ENCODE results near the gene SINHCAF. TPM values are rescaled to one million over a fixed set of nuclear protein-coding genes. Genes with fewer than 3 reads are reported as not detected.

Gene SINHCAF
- total RNA-seq, 1 experiment from 2014 or later: 497 TPM

- Histone ChIP-seq H2BK120ac (ENCODE audit: low read depth, low read length, poor library complexity, severe bottlenecking) (no peak overlapping the region), H4K5ac (ENCODE audit: insufficient read length, low read depth, low read length) (no peak overlapping the region), H2AK5ac (ENCODE audit: insufficient read length, low read length) (no peak overlapping the region), H2BK15ac (ENCODE audit: low read depth, low read length) (no peak overlapping the region), H4K91ac (ENCODE audit: insufficient read length, low read depth, low read length) (no peak overlapping the region), H3K27me3 (ENCODE audit: insufficient read depth, low read length) (no peaks in the 10 kb centered on the region), H3K9me3 (ENCODE audit: control insufficient read depth, low read depth, low read length) (no peaks in the 10 kb centered on the region), H3K4me1 (ENCODE audit: insufficient read depth, low read length) (no peaks in the 10 kb centered on the region; the same call in 1 of the 2 replicates), H3K23ac (ENCODE audit: insufficient read length, low read depth, low read length) (no peak overlapping the region), H4K20me1 (ENCODE audit: control insufficient read depth, insufficient read depth, insufficient read length) (no peaks in the 10 kb centered on the region), H3K79me2 (ENCODE audit: insufficient read depth, low read length) (no peaks in the 10 kb centered on the region), H3K56ac (ENCODE audit: insufficient read length, low read depth, low read length) (no peak overlapping the region), H2AFZ (ENCODE audit: low read length) (no peak overlapping the region), H3K9ac (ENCODE audit: extremely low read depth, insufficient read length, low read length) (no peak overlapping the region), H2BK20ac (ENCODE audit: low read depth, low read length, poor library complexity, severe bottlenecking) (no peak overlapping the region), H3K23me2 (ENCODE audit: insufficient read length, low read depth, low read length, poor library complexity, severe bottlenecking) (no peaks in the 10 kb centered on the region), H3K4me2 (ENCODE audit: insufficient read depth, insufficient read length, low read length) (no peak overlapping the region), H3K14ac (ENCODE audit: insufficient read depth, low read length) (no peak overlapping the region), H3K79me1 (ENCODE audit: insufficient read depth, low read depth, low read length, poor library complexity, severe bottlenecking) (no peaks in the 10 kb centered on the region), H3K18ac (ENCODE audit: insufficient read length, low read depth, low read length) (no peak overlapping the region), H3T11ph (ENCODE audit: low read length) (no peak overlapping the region), H2BK12ac (ENCODE audit: insufficient read length, low read depth, low read length) (no peak overlapping the region), H4K8ac (replicated peaks; ENCODE audit: insufficient read length, low read depth, low read length) (no peak overlapping the region), H3K4ac (ENCODE audit: low read depth, low read length) (no peak overlapping the region), H2BK5ac (ENCODE audit: insufficient read length, low read length) (no peak overlapping the region), H3K27ac (ENCODE audit: insufficient read length, low read depth, low read length) (no peak overlapping the region)
- Mint-ChIP-seq H3K9me3 (no peaks in the 10 kb centered on the region), H3K27ac (no peak overlapping the region), H3K27me3 (ENCODE audit: low read depth) (no peaks in the 10 kb centered on the region), H3K4me1 (peaks cover 13 to 15% of the 10 kb centered on the region in 2 experiments), H3K4me3 (no peak overlapping the region), H3K36me3 (ENCODE audit: insufficient read depth in 1 of 3, low read depth in 3 of 3) (no peaks in the 10 kb centered on the region)
- DNase-seq: no peak
- no peak for TF ChIP-seq CTCF (conservative IDR thresholded peaks at IDR 0.05)
- no CpG with 5 or more reads among the region's 4 CpGs for WGBS (ENCODE audit: extremely low coverage, insufficient read length, low lambda C conversion rate)
These were observed 12.0 kb upstream of the SINHCAF start for GRCh38 chr12:31337952-31338351.

All from H9 (cell line).